Esophagus muscularis mucosa (tissue), 4 donors: ENCODE measurements around the gene CPNE1.

Experiments used
- CTCF ChIP-seq, 3 experiments: fragments of 200-600 bp in 2 of 3; fragments of 450-650 bp in 1 of 3; sonication (generic) in 2 of 3; IDR thresholded peaks; one replicate each; pipeline ENCODE4 v1.5.1; 2017 to 2019; ENCODE audit warnings: antibody characterized with exemption in 3 of 3, mild to moderate bottlenecking in 2 of 3, moderate library complexity in 1 of 3
- EP300 ChIP-seq: sonication (generic); formaldehyde crosslinking; IDR thresholded peaks from one replicate; pipeline ENCODE4 v1.6.1; 2017; ENCODE audit warnings: antibody characterized with exemption
- POLR2A ChIP-seq: fragments of 450-650 bp; IDR thresholded peaks from one replicate; pipeline ENCODE4 v1.6.1; 2017; ENCODE audit warnings: antibody characterized with exemption, moderate library complexity, mild to moderate bottlenecking, low read depth
- POLR2AphosphoS5 ChIP-seq, 2 donors: sonication (generic); formaldehyde crosslinking; IDR thresholded peaks; one replicate each; pipeline ENCODE4 v1.6.1; 2017; ENCODE audit warnings: antibody characterized with exemption in 2 of 2

GRCh38 chr20:35661908-35662307, 2.8 kb downstream of the CPNE1 start:
- TF ChIP-seq CTCF (IDR thresholded peaks at IDR 0.05) (no peak), POLR2A (no peak), EP300 (no peak), POLR2AphosphoS5 (IDR thresholded peaks at IDR 0.05) (no peak)
